Erythroblast (primary cell): ENCODE results near the gene ERCC1.

Source experiments
- GATA1 ChIP-seq: IDR thresholded peaks from 2 replicates; pipeline ENCODE4 v1.6.1; 2011; ENCODE audit warnings: low read depth, mild to moderate bottlenecking, control low read depth, low read length, moderate library complexity
- POLR2A ChIP-seq: IDR thresholded peaks from 2 replicates; pipeline ENCODE4 v1.6.1; 2011; ENCODE audit warnings: mild to moderate bottlenecking, low read length

- TF ChIP-seq POLR2A (no peak), GATA1 (no peak)
Observed at GRCh38 chr19:45395821-45396617, 27.7 kb downstream of the ERCC1 start.
